HG03097 (cell line): ENCODE measurements around the gene CCDC107.

Experiments used
- ATAC-seq: cut with Tn5 transposase; IDR thresholded peaks from one replicate; pipeline ENCODE4 v1.9.1; 2021; ENCODE audit not compliant: unreplicated experiment, low FRiP score

CCDC107 gene

DNA sequence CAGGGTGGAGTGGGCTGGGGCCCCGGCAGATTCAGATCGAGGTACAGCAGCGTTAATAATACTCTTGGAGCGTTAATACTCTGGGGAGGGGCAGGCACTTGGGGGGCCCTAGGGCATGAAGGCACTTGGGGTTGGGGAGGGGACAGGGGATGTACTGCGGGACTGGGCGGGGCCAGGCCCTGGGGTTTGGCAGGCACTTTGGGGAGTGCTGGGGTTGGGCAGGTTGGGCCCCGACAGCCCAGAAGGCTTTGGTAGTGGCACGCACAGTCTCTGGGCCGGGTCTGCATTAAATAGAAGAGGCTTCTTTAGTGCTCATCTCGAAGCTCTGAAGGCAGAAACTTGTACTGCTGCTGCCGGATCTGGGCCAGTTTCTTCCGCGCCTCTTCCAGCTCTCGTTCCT lies 39.4 kb downstream of the CCDC107 start:
- ATAC-seq: no peak

DNA sequence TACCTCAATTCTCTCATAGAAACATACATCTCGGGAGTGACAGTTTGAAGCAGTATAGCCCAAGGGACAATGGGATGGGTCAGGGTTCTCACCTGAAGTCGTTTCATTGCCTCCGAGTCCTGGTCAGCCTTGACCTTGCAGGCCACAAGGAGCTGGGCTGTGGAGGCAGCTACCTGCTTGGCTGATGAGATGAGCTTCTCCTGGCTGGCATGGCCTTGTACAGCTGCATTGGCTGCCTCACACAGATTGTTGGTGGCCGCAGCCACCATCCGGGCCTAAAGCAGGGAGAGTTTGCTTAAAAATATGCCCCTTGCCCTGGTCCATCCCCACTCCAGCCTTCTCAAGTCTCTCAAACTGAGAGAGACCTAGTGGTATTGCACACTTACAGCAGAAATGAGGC lies 40.1 kb downstream of the CCDC107 start:
- ATAC-seq: no peak

DNA sequence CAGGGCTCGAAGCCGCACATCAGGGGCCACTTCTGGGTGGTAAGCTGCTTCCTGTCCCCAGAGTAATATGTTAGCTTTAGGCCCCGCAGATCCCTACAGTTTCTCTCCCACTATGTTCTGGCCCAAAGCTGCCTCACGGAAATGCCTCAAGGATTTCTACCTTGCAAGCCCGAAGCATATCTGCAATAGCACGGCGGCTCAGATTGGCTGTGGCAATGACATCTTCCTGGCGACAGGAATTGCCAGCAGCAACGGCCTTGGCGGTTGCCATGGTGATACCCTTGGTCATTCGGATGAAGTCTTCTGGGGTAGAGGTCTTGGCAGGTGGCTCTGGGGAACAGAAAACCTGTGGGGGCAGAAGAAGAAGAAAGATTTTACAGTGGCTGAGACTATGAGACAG lies 41.9 kb downstream of the CCDC107 start:
- no peak for ATAC-seq

DNA sequence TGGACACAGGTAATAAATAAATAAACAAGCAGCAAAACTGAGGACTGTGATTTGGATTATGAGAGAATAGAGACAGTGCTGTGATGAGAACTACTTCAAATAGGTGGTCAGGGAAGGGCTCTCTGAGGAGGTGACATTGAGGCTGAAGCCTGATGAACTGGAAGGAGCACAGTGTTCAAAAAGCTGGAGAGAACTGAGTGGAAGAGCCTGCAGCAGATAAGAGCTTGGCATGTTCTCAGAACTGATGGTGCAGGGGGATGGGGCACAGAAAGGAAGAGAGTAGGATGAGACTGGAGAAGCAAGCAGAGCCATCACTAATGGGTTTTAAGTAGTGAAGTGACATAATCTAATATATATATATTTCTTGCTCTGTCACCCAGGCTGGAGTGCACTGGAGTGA lies 42.9 kb downstream of the CCDC107 start:
- no peak for ATAC-seq

DNA sequence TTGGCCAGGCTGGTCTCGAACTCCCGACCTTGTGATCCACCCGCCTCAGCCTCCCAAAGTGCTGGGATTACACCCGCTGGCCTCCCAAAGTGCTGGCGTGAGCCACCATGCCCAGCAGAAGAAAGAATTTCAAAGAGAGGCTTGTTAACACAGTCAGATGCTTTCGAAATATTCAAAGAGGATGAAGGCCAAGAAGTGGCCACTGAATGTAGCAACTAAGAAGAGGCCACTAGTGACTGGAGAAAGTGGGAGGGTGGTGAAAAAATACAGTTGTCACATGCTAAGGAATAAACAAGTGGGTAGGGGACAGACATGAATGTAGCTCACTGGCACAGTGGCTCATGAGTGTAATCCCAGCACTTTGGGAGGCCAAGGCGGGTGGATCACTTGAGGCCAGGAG lies 44.6 kb downstream of the CCDC107 start:
- no peak for ATAC-seq

DNA sequence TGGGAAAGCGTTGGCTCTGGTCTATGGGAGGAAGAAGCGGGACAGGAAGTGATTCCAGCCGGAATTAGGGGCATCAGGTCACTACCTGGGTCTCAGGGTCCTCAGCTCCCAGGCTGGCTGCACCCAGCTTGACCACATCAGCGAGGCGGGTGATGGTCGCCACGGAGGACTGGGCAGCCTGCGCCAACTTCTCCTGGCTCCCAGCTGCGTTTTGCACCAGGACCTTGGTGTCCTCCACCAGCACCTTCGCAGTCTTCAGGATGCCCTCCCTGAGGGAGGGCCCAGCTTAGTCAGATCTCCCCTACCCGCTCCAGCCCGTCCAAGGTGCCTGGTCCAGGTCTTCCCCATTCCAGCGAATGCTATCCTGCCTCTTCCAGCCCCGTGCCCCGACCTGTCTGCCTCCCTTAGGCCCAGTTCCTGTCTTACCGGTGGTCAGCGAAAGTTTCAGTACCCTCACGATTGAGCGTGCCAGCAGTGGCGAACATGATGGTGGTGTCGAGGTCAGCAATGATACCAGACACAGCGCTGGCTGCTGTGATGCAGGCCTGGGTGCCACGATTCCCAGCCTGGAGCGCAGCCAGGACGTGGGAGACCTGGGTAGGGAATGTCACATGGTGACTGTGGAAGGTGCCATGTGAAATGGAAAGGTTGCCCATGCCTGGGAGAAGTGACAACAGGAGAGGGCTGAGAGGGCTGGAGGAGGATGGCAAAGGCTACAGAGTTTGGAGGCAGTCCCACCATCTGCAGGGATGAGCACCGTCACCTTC lies 46.0 kb downstream of the CCDC107 start:
- ATAC-seq: no peak

DNA sequence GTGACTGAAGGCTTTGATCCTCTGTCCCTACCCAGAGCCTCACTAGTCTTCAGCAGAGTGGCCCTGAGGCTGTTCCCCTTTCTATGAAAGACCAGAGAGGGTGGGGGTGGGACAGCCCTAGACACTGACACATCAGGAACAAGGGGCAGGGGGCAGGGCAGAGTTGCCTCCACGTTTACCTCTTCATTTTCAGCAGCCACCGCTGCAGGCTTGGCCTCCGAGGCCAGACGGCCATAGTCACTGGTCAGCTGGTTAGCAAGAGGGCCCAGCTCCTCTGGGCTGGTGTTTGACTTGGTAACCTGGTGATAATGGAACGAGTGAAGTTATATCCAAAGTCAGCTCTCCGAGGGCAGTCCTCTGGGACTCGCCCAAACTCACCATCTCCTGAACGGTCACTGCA lies 47.3 kb downstream of the CCDC107 start:
- ATAC-seq: no peak

DNA sequence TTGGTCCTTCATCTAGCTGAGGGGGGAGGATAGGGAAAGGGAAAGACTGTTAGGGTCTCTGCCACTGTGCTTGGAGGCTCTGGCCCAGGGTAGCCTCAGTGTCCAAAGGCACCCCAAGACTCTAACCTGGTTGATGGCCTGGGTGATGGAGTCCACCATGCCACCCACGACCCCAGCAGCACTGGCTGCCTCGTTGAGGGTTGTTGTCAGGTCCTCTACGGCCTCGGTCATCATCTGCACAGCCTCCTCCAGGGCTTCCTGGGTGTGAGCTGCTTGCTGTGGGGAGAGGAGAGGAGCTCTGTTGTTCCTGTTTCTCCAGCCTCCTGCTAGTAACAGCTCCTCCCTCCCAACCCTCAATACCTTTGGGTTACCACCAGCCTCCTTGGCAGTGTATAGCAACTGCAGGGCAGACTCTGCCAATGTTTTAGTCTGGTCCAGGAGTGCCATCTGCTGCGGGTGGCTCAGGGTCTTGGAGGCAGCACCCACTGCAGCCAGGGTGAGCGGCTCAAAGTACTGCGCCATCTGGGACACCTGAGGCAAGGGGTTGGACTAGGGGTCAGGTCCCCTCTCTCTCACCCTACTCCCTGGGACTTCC lies 47.8 kb downstream of the CCDC107 start:
- no peak for ATAC-seq

DNA sequence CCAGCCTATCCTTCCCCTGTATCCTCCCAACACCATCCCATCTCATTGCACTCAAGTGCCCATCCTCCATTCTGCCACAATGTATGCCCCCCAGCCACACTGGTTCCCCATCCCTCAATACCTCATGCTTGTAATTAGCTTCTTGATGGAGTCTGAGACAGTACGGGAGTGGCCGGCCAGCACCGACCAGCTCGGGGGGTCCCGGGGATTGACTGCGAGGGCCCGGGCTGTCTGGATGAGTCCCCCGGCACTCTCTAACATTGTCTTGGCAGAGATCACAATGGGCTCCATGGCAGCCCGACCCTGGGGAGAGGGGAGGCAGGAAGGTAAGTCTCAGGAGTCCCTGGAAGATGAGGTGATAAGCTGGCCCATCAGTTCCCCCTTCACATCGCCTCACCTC lies 48.9 kb downstream of the CCDC107 start:
- no peak for ATAC-seq

DNA sequence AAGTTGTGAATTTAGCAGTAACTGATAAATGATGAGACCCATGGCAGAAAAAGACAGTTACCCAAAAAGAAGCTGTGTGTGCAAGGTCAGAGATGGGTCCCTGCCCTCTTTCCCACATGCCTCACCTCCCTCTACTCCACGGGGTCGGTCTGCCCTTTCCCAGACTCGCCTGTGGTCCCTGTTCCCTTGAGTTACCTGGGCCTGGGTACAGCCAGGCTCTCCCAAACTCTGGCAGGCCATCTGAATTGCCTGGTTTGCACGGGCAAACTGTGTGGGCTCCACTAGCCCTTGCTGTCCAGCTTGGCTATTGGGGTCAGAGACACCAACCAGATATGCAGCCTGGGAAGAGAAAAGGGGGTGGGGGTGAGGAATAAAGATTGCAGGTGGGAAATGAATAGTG lies 50.1 kb downstream of the CCDC107 start:
- no peak for ATAC-seq

DNA sequence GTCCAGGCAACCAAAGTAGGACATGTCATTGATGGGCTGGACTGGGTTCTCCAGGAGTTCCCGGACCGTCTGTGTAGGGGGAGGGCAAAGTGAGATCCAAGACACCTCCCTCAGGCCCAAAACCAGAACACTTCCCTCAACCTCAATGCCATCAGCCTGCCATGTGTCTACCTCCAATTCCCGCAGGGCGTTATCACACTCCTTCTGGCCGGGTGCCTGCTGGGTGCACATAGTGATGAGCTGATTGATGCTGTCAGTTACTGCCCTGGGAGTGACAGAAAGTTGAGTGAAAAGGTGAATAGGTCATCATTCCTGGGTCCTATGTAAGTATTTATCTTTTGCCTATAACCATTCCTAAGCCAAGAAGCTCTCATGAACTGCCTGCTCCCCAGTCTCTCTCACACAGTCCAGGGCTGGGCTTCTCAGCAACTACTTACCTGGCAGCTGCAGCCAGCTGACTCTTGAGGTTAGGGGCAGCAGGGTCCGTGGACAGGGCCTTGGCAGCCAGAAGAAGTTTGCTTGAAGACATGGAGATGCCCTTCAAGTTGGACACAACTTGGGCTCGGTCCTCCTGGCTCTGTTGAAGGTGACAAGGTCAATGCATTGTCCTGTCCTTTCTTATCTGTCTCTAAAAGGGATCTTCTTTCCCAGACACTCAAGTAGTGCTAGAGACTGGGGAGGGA lies 52.9 kb downstream of the CCDC107 start:
- ATAC-seq: no peak
